H1 (cell line): ENCODE data around the gene INPP5A.

Experiments used
- CTCF ChIP-seq, 3 experiments: IDR thresholded peaks; 1 replicate in 2 of 3; 2 replicates in 1 of 3; pipeline versions ENCODE4 v1.5.1 to v1.6.1; 2011; ENCODE audit warnings: low read length in 3 of 3, mild to moderate bottlenecking in 3 of 3, inconsistent platforms in 2 of 3, low read depth in 1 of 3, moderate library complexity in 1 of 3; ENCODE audit not compliant: insufficient read depth in 1 of 3; ENCODE audit errors: control extremely low read depth in 1 of 3
- EP300 ChIP-seq, 2 experiments: IDR thresholded peaks; 1 replicate in 1 of 2; 2 replicates in 1 of 2; pipeline ENCODE4 v1.6.1; 2011 to 2012; ENCODE audit warnings: low read depth in 2 of 2, low read length in 2 of 2, mild to moderate bottlenecking in 2 of 2, borderline replicate concordance in 1 of 2, inconsistent platforms in 1 of 2, moderate library complexity in 1 of 2
- POLR2A ChIP-seq, 2 experiments: IDR thresholded peaks; 1 replicate in 1 of 2; 2 replicates in 1 of 2; pipeline ENCODE4 v1.6.1; 2011; ENCODE audit warnings: low read depth in 2 of 2, low read length in 2 of 2, mild to moderate bottlenecking in 2 of 2; ENCODE audit errors: control extremely low read depth in 1 of 2
- RAD21 ChIP-seq, 2 experiments: IDR thresholded peaks in 1 of 2; conservative IDR thresholded peaks in 1 of 2; 2 replicates each; pipeline ENCODE4 v1.6.1; 2011; ENCODE audit warnings: low read depth in 2 of 2, low read length in 2 of 2, improper control_type of control experiment in 1 of 2, inconsistent platforms in 1 of 2, mild to moderate bottlenecking in 1 of 2, moderate library complexity in 1 of 2
- RXRA ChIP-seq: IDR thresholded peaks from 2 replicates; pipeline ENCODE4 v1.6.1; 2011; ENCODE audit warnings: low read depth, mild to moderate bottlenecking, low read length, moderate library complexity; ENCODE audit not compliant: insufficient read depth
- SIN3A ChIP-seq, 2 experiments: IDR thresholded peaks in 1 of 2; conservative IDR thresholded peaks in 1 of 2; 2 replicates each; pipeline ENCODE4 v1.6.1; 2011 to 2012; ENCODE audit warnings: low read length in 2 of 2, improper control_type of control experiment in 1 of 2, low read depth in 1 of 2, mild to moderate bottlenecking in 1 of 2
- TBP ChIP-seq: IDR thresholded peaks from 2 replicates; pipeline ENCODE4 v1.6.1; 2011; ENCODE audit warnings: low read depth, low read length, improper control_type of control experiment
- TF ChIP-seq, protein P1 (sequence below): IDR thresholded peaks from 2 replicates; pipeline ENCODE4 v1.6.1; 2012; ENCODE audit warnings: inconsistent platforms
- TF ChIP-seq, protein P2 (sequence below): IDR thresholded peaks from 2 replicates; pipeline ENCODE4 v1.6.1; 2012; ENCODE audit warnings: inconsistent platforms

DNA sequence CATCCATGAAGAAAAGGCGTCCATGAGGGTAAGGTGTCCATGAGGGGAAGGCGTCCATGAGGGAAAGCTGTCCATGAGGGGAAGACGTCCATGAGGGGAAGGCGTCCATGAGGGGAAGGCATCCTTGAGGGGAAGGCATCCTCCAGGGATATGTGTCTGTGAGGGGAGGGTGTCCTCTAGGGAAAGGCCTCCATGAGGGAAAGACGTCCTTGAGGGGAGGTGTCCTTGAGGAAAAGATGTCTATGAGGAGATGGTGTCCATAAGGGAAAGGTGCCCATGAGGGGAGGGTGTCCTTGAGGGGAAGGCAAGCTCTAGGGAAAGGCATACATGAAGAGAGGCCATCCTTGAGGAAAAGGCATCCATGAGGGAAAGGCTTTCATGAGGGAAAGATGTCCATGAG is 92.6 kb downstream of the INPP5A start:
- TF ChIP-seq, protein P1, sequence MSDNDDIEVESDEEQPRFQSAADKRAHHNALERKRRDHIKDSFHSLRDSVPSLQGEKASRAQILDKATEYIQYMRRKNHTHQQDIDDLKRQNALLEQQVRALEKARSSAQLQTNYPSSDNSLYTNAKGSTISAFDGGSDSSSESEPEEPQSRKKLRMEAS: no peak
- TF ChIP-seq EP300 (IDR thresholded peaks at IDR 0.05; ENCODE audit: borderline replicate concordance in 1 of 2, low read depth in 2 of 2, low read length in 2 of 2): no peak
- no peak for TF ChIP-seq CTCF (IDR thresholded peaks at IDR 0.05; ENCODE audit: control extremely low read depth in 1 of 3, insufficient read depth in 1 of 3, low read depth in 1 of 3, low read length in 3 of 3)
- no peak for TF ChIP-seq RAD21 (IDR thresholded peaks at IDR 0.05 in 1 of 2, conservative IDR thresholded peaks at IDR 0.05 in 1 of 2; ENCODE audit: low read depth in 2 of 2, low read length in 2 of 2)
- TF ChIP-seq, protein P2, sequence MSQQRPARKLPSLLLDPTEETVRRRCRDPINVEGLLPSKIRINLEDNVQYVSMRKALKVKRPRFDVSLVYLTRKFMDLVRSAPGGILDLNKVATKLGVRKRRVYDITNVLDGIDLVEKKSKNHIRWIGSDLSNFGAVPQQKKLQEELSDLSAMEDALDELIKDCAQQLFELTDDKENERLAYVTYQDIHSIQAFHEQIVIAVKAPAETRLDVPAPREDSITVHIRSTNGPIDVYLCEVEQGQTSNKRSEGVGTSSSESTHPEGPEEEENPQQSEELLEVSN: no peak
- TF ChIP-seq POLR2A (IDR thresholded peaks at IDR 0.05; ENCODE audit: control extremely low read depth in 1 of 2, low read depth in 2 of 2, low read length in 2 of 2): no peak
- no peak for TF ChIP-seq TBP
- no peak for TF ChIP-seq SIN3A (conservative IDR thresholded peaks at IDR 0.05 in 1 of 2, IDR thresholded peaks at IDR 0.05 in 1 of 2; ENCODE audit: low read depth in 1 of 2, low read length in 2 of 2)
- TF ChIP-seq RXRA: no peak
